Stimulated activated CD4-positive, alpha-beta T cell treated with anti-CD3 and anti-CD28 coated beads, Interleukin-12 subunit alpha, Interleukin-12 subunit beta, amount 100 ng/mL, for 48 hours (primary cell): Measurements from ENCODE around the gene CHCHD3.
"Not testable (repeated sequence)": the region's sequence is repeated elsewhere in the genome, so short reads cannot be mapped to it uniquely, and the experiment has no call there.

ENCODE experiments used
- DNase-seq, 3 donors: peaks; one replicate each; pipeline ENCODE4 v3.0.0-alpha.2; 2020; ENCODE audit warnings: low read depth in 2 of 3, low spot score in 1 of 3

CHCHD3 gene

DNA sequence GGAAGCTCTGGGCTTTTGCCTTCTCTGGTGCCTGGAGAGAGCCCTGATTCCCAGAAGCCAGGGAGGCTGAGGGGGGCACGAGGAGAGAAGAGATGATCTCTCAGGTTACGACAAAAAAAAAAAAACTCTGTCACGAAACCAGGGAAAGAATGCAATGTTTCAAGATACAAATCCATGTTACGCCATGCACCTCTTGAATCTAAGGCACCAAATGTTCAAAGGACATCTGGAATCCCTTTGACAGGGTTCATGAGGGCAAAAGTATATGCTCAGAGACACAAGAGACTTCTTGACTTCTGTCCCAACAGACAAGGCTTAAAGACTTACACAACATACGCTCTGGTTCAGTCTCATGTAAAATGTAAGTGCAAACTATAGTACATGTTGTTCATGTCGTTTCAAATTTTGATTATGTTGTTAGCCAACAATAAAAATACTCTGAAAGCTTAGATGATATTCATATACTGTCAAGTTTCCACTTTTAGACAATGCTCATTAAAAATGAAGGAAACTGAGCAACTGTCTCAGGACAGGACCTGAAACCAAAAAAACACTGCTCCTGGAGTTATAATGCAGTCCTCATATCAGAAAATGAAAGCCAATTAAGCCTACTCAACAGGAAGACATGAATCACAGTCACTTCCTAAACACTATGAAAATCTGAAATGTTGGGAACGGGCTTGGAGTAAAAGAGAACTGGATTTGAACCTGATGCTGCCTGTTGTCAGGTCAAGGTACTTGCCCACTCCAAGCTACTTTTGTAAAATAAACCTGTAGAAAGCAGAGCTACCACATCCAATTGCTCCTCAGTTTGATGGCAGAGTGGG is 72.3 kb downstream of the CHCHD3 start:
- no peak for DNase-seq

DNA sequence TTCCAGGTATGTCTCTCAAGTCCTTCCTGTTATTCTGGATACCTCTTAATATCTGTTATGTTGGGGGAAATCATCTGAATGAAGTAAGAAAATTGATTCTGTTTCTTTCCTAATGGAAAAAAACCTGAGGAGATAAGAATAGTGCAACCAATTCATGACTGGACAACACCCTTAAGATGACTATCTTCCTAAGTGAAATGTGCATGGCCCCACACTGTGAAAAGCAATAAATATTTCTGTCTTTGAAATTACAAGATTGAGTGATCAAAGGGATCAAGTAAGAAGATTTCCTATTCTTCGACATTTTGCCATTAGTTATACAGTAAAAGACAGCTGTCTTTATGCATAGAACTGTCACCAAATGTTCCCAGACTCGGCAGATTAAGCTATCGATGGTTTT is 73.9 kb downstream of the CHCHD3 start:
- DNase-seq, result no peak

DNA sequence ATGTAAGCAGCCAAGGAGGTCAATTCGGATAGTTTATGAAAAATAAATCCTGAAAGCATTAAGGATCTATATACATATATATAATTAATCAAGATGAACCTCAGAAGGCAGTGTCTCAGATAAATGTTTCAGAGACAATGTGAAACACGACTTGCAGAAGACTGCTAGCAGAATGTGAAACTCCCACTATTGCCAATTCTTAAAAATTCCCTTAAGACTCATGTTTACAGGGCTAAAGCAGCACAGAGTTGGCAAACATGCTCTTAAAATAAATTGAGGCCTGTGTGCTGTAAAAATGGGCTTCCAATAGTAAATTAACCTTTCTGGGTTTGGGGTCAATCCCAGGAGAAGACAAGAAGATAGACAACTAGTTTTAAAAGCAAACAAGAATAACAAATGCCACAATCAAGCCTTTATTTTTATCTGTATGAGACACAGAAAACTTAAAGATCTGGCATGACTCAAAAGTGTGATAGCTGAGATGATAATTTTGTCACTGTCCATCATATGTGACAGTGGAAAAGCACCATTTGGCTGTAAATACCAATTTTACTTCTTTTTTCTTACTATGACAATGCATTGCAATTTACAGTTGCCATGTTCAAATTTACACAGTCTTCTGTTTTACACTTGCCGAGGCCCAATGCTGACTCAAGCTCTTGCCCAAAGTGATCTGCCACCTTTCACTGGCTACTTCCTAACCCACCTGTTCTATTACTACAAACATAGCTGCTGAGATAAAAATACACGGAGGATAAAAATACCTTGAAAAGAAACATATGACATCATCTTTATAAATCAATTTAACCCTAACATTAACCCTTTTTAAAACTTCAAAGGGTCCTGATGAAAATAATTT is 78.6 kb downstream of the CHCHD3 start:
- DNase-seq, result no peak

DNA sequence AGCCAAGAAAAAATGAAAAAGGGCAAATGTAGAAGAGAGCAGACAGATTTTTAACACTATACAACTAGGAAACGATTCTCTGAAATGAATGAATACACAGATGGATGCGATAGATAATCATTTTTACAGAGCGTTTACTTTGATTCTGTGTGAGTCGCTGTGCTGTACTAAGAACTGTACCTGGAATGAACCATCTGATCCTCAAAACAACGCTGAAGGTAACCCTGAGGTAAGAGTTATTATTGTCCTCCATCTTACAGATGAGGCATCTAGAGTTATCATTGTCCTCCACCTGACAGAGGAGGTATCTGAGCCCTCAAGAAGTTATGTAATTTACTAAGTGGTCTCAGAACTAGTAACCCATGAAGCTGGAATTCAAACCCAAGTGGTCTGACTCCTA is 80.2 kb downstream of the CHCHD3 start:
- no peak for DNase-seq

DNA sequence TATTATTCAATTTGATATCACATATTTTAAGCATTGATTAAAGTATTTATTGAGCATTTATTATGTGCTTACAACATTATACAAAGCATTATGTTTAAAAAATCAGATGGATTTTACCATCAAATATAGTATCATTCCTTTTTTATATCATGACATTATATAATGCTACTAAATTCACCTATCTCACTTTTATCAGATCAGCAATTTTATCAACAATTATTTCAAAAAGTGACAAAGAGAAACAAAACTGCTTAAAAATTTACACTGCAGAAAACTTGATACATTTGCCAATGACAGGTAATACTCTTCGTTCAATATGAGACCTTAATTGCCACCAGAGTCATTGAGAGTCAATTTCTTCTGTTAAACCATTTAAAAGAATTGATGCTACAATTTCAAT is 82.0 kb downstream of the CHCHD3 start:
- no peak for DNase-seq

DNA sequence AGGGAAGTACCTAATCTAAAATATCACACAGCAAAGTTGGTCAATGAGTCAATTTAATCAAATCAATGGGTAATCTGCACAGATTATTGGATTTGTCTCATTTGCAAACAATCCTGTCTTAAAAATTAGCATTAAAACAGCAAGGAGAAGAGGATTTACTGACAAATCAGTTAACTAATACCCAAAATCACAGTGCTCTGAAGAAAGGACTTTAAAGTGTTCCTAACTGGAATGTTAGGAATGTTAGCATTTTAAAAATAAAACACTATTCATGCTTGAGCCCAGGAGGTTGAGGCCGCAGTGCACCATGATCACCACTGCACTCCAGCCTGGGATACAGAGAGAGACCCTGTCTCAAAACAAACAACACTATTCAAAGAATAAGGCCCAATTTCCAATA is 83.1 kb downstream of the CHCHD3 start:
- no peak for DNase-seq

DNA sequence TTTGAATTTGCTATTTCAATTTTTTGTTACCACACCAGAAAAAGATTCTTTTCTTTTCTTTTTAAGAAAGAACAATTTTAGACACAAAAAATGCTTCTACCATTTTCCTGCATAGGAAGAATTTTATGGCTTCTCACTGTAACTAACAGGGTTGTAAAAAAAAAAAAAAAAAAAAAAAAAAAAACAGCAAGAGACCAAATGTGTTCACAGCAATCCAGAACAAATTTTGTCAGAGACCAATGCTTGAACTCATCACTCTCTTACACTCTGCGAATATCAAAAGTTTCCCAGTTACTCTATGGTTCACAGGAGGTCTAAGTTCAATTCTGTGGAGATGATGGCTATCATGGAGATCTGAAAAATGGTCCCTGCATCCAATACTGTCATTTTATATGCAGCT is 84.4 kb downstream of the CHCHD3 start:
- no peak for DNase-seq

DNA sequence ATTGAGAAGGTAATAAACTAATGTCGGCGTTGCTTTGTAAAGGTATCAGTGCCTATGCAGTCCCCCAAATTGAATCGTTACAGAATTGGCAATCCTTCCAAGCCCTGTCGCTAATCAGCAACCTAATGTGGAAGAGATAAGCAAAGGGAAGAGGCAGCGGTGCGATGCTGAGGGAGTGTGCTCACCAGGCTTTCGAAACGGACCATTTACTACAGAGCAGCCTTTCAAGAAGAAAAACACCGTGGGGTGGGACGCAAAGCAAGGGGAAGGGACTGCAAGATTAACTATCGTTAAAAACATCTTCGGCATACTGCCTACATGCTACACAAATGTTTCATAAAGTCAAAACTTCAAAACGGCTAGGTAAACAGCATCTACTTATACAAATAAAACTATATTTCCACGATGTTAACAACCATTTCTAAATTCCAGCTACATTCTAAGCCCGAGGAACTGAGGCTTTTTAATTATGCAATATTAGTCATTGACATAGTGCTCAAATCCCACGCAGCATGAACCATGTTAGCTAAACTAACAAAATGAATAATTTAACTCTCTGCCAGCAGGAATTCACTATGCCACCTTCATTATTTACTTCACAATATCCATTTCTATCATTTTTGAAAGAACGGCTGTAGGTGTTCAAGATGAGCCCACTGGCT is 85.2 kb downstream of the CHCHD3 start:
- DNase-seq, result no peak

DNA sequence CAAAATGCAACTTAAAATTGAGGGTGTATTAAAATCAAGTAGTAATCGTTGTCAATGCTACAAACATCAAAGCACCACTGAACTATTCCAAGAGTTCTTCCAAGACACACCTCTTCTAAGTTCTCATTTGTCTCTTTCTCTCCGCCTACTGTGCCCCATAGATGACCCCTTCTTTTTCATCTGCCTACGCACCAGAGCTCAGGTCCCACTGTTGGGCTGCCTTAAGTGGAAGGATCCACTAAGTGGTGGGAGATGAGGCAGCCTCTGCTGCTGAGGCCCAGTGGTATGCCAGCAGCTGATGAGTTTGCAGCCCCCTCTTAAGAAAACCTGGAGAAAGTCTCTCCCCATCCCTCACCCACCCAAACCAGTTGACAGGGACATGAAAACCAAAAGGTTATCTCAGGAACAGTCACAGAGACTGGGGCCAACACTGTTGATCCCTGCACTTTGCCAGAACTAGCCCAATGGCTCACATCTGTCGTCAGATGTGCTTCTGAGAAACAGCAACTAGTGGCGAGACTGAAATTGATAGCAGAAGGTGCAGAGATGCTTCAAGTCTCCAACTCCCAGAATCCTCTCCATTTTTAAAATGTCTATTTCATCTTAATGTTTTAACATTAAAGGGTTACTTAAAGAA is 88.4 kb downstream of the CHCHD3 start:
- DNase-seq, result no peak

DNA sequence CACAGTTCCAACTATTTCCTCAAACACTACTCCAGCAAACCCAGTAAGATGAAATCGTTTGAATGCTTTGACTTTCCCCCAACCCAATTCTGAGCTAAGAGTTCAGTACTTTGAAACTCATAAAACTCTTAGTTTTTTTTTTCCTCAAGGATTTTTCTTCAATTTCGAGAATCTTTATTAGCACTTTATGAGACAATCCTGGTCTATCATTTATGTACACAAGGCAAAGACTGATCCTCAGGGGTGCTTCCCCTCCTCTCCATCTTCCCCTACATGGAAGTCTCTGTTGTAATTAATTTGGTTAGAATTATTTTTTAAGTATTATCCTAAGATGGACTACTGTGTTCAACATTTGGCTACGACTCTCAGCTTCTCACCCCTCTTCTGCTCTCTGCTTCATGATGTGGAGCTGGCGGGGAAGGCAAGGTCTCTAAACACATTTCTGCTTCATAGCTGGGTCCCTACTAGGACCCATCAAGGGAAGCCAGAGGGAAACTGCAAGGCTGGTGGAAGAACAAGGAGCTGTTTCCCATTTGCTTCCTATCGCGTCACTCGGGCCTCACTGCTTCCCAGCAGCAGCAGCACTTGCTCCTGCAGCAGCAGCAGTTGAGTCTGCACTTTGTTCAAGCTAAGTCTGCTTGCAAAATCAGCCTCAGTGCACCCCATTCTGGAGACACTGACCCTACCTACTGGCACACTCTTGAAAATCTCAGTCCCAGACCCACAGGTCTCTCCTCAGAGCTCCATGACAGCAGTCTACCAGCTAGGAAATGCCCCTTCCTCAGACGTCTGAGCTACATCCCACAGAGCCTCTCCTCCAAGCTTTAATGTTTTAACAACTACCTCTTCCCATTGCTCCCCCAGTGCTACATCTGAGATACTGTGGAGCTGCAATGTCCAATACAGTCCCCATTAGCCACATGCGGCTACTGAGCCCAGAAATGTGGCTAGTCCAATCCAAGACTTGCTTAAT is 90.0 kb downstream of the CHCHD3 start:
- no peak for DNase-seq

DNA sequence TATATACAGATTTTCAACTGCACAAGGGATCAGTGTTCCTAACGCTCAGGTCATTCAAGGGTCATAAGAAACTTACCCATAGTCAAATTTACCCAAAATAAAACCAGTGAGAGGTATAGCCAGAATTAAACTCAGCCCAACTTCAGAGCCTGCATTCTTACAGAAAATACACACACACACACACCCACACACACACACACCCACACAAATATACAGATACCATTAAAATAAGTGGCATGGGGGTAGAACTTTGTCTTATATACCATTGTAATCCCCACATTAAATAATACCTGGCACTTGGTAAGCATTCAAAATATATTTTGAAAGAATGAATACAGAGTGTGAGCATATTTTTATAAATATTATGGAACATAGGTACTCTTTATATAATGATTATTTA is 93.8 kb downstream of the CHCHD3 start:
- no peak for DNase-seq

- DNase-seq, result no peak
These were observed 101.5 kb downstream of the CHCHD3 start for GRCh38 chr7:132980402-132980801.

DNA sequence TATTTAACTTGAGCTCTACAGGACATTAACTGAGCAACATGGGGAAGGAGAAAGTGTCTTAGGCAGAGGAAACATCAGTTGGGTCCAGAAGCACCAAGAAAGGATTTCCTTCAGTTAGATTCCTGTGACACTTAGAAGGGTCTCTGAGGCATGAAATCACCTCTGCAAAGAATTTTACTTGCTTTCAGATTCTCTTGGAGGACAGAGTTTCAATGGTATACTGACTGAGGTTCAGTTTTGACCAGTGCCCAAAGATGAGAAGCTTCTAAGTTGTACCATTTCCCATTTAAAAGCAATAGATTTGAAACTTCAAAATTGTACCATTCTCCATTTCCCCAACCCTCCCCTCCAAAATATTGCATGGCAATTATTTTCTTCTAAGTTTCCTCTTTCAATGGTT is 102.4 kb downstream of the CHCHD3 start:
- DNase-seq, result no peak

DNA sequence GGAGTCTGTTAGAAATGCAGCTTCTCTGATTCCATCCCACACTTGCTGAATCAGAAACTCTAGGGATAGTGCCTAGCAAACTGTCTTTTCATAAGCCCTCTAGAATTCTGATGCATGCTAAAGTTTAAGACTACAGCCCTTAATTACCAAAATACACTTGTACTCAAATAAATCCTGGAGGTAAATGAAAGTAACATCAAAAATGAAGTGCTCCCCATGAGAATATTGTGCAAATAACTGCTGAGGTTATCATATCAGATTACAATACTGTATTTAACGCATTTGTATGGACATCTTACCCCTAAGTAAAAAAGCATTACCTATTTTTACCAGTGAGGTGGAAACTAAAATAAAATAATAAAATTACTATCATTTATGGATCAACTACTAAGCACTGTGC is 104.7 kb downstream of the CHCHD3 start:
- no peak for DNase-seq

GRCh38 chr7:132972745-132973144 is 109.1 kb downstream of the CHCHD3 start:
- no peak for DNase-seq

DNA sequence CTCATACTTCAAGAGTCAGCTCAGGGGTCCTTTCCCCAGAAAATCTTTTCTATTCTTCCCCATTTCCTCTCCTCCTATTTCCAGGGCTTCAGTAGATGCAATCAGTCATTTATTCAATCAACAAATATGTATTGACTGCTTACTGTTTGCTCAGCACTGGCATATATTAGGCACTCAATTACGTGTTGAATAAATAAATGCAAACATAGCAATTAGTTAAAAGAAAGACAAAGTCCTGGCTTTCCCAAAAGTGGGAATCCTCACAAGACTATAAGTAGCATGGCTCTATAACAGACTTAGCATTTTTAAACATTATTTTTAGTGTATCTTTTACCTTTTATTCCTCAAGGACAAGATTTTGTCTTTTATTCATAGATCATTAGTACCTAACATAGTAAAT is 111.6 kb downstream of the CHCHD3 start:
- DNase-seq, result no peak

GRCh38 chr7:132969520-132969919 is 112.4 kb downstream of the CHCHD3 start:
- no peak for DNase-seq

- not testable (repeated sequence) for DNase-seq
These were observed 114.4 kb downstream of the CHCHD3 start for GRCh38 chr7:132967470-132967848.

DNA sequence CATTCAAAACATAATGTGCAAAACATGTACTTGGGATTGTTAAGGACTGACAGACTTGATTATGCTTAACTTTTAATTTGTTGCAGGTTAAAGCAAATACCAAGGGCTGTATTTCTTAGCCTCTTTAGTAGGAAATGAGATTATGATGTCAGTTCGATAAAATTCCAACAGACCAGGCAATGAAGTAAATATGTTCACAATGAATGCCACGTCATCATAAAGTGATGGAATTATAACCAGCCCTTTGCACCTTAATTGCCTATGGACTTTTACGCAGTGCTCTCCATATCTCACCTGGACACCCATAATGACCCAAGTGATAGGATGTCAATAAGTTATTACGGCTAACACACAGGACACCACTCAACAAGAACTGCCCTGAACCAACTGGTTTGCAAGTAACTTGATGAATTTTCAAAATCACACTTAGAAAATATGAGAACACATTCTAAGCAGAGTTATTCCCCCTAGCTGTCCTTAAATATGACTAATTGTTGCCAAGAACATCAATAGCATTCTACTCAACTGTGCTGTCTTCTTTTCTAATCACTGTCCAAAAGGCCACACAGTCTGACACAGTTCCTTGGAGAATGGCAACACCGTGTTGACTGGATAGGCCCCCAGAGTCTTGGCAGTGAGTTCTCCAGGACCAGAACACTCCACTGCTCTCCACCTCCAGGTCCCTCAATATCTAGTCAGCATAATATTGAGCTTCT is 115.0 kb downstream of the CHCHD3 start:
- no peak for DNase-seq

- DNase-seq, result no peak
These were observed 115.9 kb downstream of the CHCHD3 start for GRCh38 chr7:132965951-132966350.
